Forelimb muscle (tissue), 1 donor: ENCODE data around the gene NFKB2. TPM values are rescaled to one million over a fixed set of nuclear protein-coding genes. Genes with fewer than 3 reads are reported as not detected.

ENCODE experiments used
- DNase-seq: peaks from one replicate; pipeline ENCODE4 v3.0.0-alpha.2; 2013; ENCODE audit warnings: low read depth
- polyA plus RNA-seq: library from polyadenylated mRNA; unstranded; fragments of 120-200 nt; gene quantifications from one replicate; pipeline ENCODE4 v1.2.1, GENCODE V29; 2013; ENCODE audit not compliant: insufficient read length

The NFKB2 gene
- polyA plus RNA-seq, 1 donor = 13.8 TPM

DNA sequence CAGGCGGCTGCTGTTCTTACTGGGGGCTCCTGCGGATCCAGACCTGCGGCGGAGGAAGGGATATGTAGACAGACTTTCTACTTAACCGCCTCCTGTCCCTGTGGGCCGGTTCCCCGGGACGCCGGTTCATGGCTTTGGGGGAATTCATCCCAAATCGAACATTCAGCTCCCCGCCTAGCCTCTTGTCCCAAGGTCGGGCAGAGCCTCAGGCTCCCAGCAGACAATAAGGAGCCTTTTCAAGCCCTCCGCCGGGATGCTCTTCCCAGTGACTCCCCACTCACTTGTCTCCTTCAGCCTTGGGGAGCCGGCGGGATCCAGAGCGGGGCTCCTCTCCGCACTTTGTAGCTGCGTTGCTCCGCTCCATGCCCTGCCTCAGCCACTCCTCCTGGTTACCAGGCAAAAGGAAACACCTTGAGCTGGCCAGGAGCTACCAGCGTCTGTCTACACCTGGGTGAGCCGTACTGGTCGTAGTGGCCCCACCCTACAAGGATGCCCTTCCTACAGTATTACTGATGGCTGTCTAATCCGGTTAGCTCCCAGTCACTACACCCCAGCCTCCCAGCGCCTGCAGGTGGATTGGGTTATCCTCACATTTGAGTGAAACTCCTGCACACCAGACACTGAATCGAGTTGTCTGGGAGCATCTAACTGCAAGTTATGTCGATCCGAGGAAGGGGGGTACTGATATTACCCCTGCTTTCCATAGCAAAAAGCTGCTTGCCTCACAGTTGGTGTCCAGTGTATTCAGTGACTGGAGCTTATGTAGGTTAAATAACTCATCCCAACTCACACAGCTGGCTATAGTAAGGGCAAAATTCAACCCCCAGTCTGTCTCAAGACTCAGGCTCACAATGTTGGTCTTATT is 55.8 kb downstream of the NFKB2 start, which contains the start of gene C10orf95:
C10orf95 (minus strand) TSS at position 439 of the 865 bp plus-strand sequence. CDS start 450 bp downstream, outside the sequence.
- no peak for DNase-seq

Other genes starting within 250 kb of the NFKB2 start
- gene NOLC1, start 243.3 kb upstream of the NFKB2 start, polyA plus RNA-seq = 64.7 TPM
- gene ELOVL3, start 169.4 kb upstream of the NFKB2 start, polyA plus RNA-seq = 0.70 TPM
- gene PITX3, start 154.2 kb upstream of the NFKB2 start, polyA plus RNA-seq = 24.1 TPM
- 46.4 TPM for gene GBF1, start 150.2 kb upstream of the NFKB2 start, polyA plus RNA-seq
- 5.3 TPM for gene PSD, start 23.1 kb downstream of the NFKB2 start, polyA plus RNA-seq
- gene FBXL15, start 25.1 kb downstream of the NFKB2 start, polyA plus RNA-seq = 6.6 TPM
- 48.0 TPM for gene CUEDC2, start 36.9 kb downstream of the NFKB2 start, polyA plus RNA-seq
- gene C10orf95, start 55.8 kb downstream of the NFKB2 start, polyA plus RNA-seq = not detected
- gene ACTR1A, start 107.0 kb downstream of the NFKB2 start, polyA plus RNA-seq = 73.9 TPM
- 14.6 TPM for gene SUFU, start 108.3 kb downstream of the NFKB2 start, polyA plus RNA-seq
- gene TRIM8, start 248.8 kb downstream of the NFKB2 start, polyA plus RNA-seq = 80.0 TPM